Keratinocyte (primary cell): ENCODE results near the gene ACSL3. TPM values are rescaled to one million over a fixed set of nuclear protein-coding genes. Genes with fewer than 3 reads are reported as not detected.

ENCODE experiments used
- DNase-seq: peaks from one replicate; pipeline ENCODE4 v3.0.0-alpha.2; 2011; ENCODE audit warnings: low read depth, missing footprints, low spot score
- FAIRE-seq: peaks from 2 replicates; lab custom pipeline; 2011; peaks lifted over from hg19 to GRCh38; lab: Jason Lieb, UNC
- H2AFZ ChIP-seq: 2 replicates; pipeline ENCODE4 v1.6.0; 2012; ENCODE audit warnings: low read length, control low read depth, inconsistent platforms; ENCODE audit not compliant: control insufficient read depth
- H3K27ac ChIP-seq: 2 replicates; pipeline ENCODE4 v1.5.1; 2011; ENCODE audit warnings: low read length; ENCODE audit not compliant: control insufficient read depth, insufficient read depth
- H3K27me3 ChIP-seq: 3 replicates; pipeline ENCODE4 v1.6.0; 2011; ENCODE audit warnings: low read length; ENCODE audit not compliant: control insufficient read depth, insufficient read depth; ENCODE audit errors: extremely low read depth
- H3K36me3 ChIP-seq, 2 experiments: 2 replicates in 1 of 2; 3 replicates in 1 of 2; pipeline ENCODE4 v1.5.1; 2011; ENCODE audit warnings: low read length in 2 of 2, mild to moderate bottlenecking in 1 of 2; ENCODE audit not compliant: control insufficient read depth in 2 of 2, insufficient read depth in 2 of 2; ENCODE audit errors: extremely low read depth in 1 of 2
- H3K4me1 ChIP-seq: 3 replicates; pipeline ENCODE4 v1.5.1; 2011; ENCODE audit warnings: low read length; ENCODE audit not compliant: control insufficient read depth, insufficient read depth; ENCODE audit errors: extremely low read depth
- H3K4me2 ChIP-seq: 3 replicates; pipeline ENCODE4 v1.6.0; 2011; ENCODE audit warnings: low read depth, low read length; ENCODE audit not compliant: control insufficient read depth, insufficient read depth; ENCODE audit errors: extremely low read depth
- H3K4me3 ChIP-seq, 3 experiments: fragments of 200-600 bp in 1 of 3; sonication (generic) in 1 of 3; 2 replicates in 2 of 3; 3 replicates in 1 of 3; pipeline ENCODE4 v1.5.1; 2011 to 2016; ENCODE audit warnings: low read length in 3 of 3, mild to moderate bottlenecking in 3 of 3, control low read depth in 2 of 3, inconsistent platforms in 1 of 3, low read depth in 1 of 3, mixed read lengths in 1 of 3, mixed run types in 1 of 3, moderate library complexity in 1 of 3; ENCODE audit not compliant: control insufficient read depth in 2 of 3, insufficient read depth in 2 of 3; ENCODE audit errors: extremely low read depth in 1 of 3
- H3K79me2 ChIP-seq: 2 replicates; pipeline ENCODE4 v1.6.0; 2012; ENCODE audit warnings: low read length; ENCODE audit not compliant: control insufficient read depth, insufficient read depth
- H3K9ac ChIP-seq: 3 replicates; pipeline ENCODE4 v1.6.0; 2011; ENCODE audit warnings: low read length; ENCODE audit not compliant: control insufficient read depth, insufficient read depth; ENCODE audit errors: extremely low read depth
- H3K9me1 ChIP-seq: 3 replicates; pipeline ENCODE4 v1.6.0; 2011; ENCODE audit warnings: low read length; ENCODE audit not compliant: control insufficient read depth, insufficient read depth; ENCODE audit errors: extremely low read depth
- H3K9me3 ChIP-seq: 2 replicates; pipeline ENCODE4 v1.5.1; 2012; ENCODE audit warnings: low read depth, low read length; ENCODE audit not compliant: control insufficient read depth
- H4K20me1 ChIP-seq: 3 replicates; pipeline ENCODE4 v1.6.0; 2011; ENCODE audit warnings: low read length; ENCODE audit not compliant: control insufficient read depth, insufficient read depth; ENCODE audit errors: extremely low read depth
- EZH2 ChIP-seq: IDR thresholded peaks from one replicate; pipeline ENCODE4 v1.6.1; 2012; ENCODE audit warnings: inconsistent platforms, mild to moderate bottlenecking, low read length, moderate library complexity
- dilution Hi-C: fragments of 300-500 bp; cut with MboI; formaldehyde crosslinking; loops from one replicate; pipeline ENCODE4 v1.7.0; 2020; ENCODE audit warnings: low sequenced_read_pairs; ENCODE audit not compliant: extremely low pct_ligation_motif_present
- polyA plus RNA-seq, 5 experiments: library from polyadenylated mRNA; depleted of rRNA in 3 of 5; stranded (reverse) in 3 of 5; stranded (forward) in 1 of 5; unstranded in 1 of 5; fragments of >200 nt; gene quantifications; 1 replicate in 1 of 5; 2 replicates in 3 of 5; 3 replicates in 1 of 5; pipeline versions ENCODE4 v1.2.1 to v1.2.3, GENCODE V29; 2011 to 2012; ENCODE audit warnings: missing spikeins in 2 of 5, low read depth in 1 of 5, low replicate concordance in 1 of 5
- TF ChIP-seq, protein P1 (sequence below), 3 experiments: IDR thresholded peaks in 1 of 3; conservative IDR thresholded peaks in 1 of 3; optimal IDR thresholded peaks in 1 of 3; 2 replicates in 2 of 3; 3 replicates in 1 of 3; pipeline versions ENCODE3 to v1.5.1; 2011; ENCODE audit warnings: low read length in 3 of 3, mild to moderate bottlenecking in 3 of 3, moderate library complexity in 2 of 3, control low read depth in 1 of 3, inconsistent platforms in 1 of 3; ENCODE audit not compliant: insufficient read depth in 2 of 3; ENCODE audit errors: extremely low read depth in 1 of 3

ACSL3 gene
- polyA plus RNA-seq, 1 donor (not counting 4 experiments of a cell fraction or from before 2014, with no cell fraction given): 197 TPM

DNA sequence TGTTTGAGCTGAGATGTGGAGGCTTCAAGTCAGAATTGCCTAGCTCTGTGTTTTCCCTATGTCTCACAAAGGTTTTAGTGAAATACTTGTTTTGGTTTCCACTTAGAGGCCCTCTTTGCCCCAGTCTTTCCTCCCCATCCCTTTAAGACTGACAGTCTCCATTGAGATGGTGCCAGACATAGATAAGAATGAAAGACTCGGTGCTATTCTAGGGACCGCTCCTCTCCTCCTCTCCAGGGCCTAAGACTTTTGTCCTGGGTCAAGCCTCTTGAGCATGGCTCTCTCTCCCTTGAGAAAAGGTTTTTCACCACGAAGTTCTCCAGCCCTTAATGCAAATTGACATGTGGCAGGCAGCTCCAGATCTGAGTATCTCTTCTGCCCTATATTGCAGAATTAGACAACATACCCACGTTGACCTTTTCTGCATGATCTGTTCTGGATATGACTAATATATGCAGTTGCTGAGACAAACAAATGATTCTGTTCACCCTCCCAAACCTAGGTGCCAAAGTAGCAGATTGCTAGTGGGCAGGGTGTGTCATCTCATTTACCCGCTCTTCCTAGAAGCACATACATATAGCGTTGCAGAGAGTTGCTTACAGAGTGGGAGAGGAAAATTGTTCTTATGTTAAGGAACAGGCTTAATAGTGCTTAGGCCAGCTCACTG, 47.5 kb upstream of the ACSL3 start:
- H3K9me3 ChIP-seq: no peaks in the 10 kb centered on the region
- dilution Hi-C loops: no loop called here
- peak overlapping the region; percentile 46 for H3K4me2 ChIP-seq
- TF ChIP-seq EZH2: no peak
- TF ChIP-seq, protein P1, sequence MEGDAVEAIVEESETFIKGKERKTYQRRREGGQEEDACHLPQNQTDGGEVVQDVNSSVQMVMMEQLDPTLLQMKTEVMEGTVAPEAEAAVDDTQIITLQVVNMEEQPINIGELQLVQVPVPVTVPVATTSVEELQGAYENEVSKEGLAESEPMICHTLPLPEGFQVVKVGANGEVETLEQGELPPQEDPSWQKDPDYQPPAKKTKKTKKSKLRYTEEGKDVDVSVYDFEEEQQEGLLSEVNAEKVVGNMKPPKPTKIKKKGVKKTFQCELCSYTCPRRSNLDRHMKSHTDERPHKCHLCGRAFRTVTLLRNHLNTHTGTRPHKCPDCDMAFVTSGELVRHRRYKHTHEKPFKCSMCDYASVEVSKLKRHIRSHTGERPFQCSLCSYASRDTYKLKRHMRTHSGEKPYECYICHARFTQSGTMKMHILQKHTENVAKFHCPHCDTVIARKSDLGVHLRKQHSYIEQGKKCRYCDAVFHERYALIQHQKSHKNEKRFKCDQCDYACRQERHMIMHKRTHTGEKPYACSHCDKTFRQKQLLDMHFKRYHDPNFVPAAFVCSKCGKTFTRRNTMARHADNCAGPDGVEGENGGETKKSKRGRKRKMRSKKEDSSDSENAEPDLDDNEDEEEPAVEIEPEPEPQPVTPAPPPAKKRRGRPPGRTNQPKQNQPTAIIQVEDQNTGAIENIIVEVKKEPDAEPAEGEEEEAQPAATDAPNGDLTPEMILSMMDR (optimal IDR thresholded peaks at IDR 0.05 in 1 of 3, IDR thresholded peaks at IDR 0.05 in 1 of 3, conservative IDR thresholded peaks at IDR 0.05 in 1 of 3; ENCODE audit: extremely low read depth in 1 of 3, insufficient read depth in 2 of 3, low read length in 3 of 3): no peak
- no peak for DNase-seq
- no peak overlapping the region for H3K9ac ChIP-seq
- H3K9me1 ChIP-seq: no peaks in the 10 kb centered on the region
- peaks cover 21% of the 10 kb centered on the region for H3K4me1 ChIP-seq
- FAIRE-seq: peak; percentile 97
- H2AFZ ChIP-seq: no peak overlapping the region
- peak overlapping the region; percentile 31 for H3K27ac ChIP-seq
- H3K36me3 ChIP-seq: no peaks in the 10 kb centered on the region
- H3K4me3 ChIP-seq: no peak overlapping the region
- H4K20me1 ChIP-seq: no peaks in the 10 kb centered on the region
- no peaks in the 10 kb centered on the region for H3K27me3 ChIP-seq
- no peaks in the 10 kb centered on the region for H3K79me2 ChIP-seq

DNA sequence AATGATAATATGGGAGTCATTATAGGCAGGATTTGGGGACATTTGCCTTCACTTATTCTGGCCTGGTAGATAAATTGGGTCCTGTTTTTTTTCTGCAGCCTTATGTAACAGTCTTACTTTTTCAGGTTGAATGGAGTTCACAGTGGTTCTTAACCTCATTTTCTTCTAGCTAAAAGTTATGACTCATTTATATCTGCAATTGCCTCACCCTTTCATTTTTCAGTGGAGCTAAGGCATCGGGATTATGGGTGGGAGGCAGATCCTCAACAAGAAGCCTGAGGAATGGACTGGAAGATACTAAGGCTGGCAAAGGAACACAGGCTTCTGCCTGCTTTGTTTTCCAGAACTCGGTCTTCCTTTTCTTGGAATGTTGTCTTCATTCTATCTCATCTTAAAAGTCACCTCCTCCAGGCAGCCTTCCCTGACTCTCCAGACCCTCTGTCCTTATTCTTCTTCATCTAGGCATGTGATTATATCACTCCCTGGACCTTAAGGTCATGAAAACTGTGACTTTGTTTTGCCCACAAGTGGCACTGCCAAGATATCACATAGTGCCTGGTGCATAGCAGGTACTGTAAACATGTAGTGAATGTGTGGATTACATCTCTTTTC, 41.0 kb upstream of the ACSL3 start:
- TF ChIP-seq EZH2: no peak
- TF ChIP-seq, protein P1 (optimal IDR thresholded peaks at IDR 0.05 in 1 of 3, IDR thresholded peaks at IDR 0.05 in 1 of 3, conservative IDR thresholded peaks at IDR 0.05 in 1 of 3; ENCODE audit: extremely low read depth in 1 of 3, insufficient read depth in 2 of 3, low read length in 3 of 3): no peak
- Histone ChIP-seq H3K9ac (no peak overlapping the region), H3K79me2 (no peaks in the 10 kb centered on the region), H3K27me3 (no peaks in the 10 kb centered on the region), H3K9me3 (no peaks in the 10 kb centered on the region), H3K4me1 (peaks cover 6% of the 10 kb centered on the region), H3K4me3 (no peak overlapping the region), H3K36me3 (no peaks in the 10 kb centered on the region), H3K9me1 (no peaks in the 10 kb centered on the region), H2AFZ (no peak overlapping the region), H3K4me2 (peak overlapping the region; percentile 34), H4K20me1 (no peaks in the 10 kb centered on the region), H3K27ac (no peak overlapping the region)
- peak; percentile 87 for FAIRE-seq
- DNase-seq: no peak
- dilution Hi-C loops: no loop called here
